ENCODE results near the gene SMG7. TPM values are rescaled to one million over a fixed set of nuclear protein-coding genes. Genes with fewer than 3 reads are reported as not detected.

SMG7 gene
- total and polyA plus RNA-seq, 10 of the 15 experiments (the other 5 are each of a cell fraction or from before 2014, with no cell fraction given) = 9.5 to 65.4 (median 42.7) TPM

- TF ChIP-seq JUNB (IDR thresholded peaks at IDR 0.05) = peak; percentile 97
- no peak; the same call in 1 of the 2 replicates for TF ChIP-seq MXI1 (IDR thresholded peaks at IDR 0.05; ENCODE audit: low read depth, low read length)
- no peak for TF ChIP-seq RFX5 (IDR thresholded peaks at IDR 0.05; ENCODE audit: low read depth, low read length)
- peak; percentile 55; the same call in 1 of the 2 replicates for TF ChIP-seq ZNF207 (IDR thresholded peaks at IDR 0.05; ENCODE audit: borderline replicate concordance)
- TF ChIP-seq, protein P1, sequence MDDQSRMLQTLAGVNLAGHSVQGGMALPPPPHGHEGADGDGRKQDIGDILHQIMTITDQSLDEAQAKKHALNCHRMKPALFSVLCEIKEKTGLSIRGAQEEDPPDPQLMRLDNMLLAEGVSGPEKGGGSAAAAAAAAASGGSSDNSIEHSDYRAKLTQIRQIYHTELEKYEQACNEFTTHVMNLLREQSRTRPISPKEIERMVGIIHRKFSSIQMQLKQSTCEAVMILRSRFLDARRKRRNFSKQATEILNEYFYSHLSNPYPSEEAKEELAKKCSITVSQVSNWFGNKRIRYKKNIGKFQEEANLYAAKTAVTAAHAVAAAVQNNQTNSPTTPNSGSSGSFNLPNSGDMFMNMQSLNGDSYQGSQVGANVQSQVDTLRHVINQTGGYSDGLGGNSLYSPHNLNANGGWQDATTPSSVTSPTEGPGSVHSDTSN (IDR thresholded peaks at IDR 0.05; ENCODE audit: insufficient replicate concordance, low read depth, low read length) = no peak
- TF ChIP-seq, protein P2, sequence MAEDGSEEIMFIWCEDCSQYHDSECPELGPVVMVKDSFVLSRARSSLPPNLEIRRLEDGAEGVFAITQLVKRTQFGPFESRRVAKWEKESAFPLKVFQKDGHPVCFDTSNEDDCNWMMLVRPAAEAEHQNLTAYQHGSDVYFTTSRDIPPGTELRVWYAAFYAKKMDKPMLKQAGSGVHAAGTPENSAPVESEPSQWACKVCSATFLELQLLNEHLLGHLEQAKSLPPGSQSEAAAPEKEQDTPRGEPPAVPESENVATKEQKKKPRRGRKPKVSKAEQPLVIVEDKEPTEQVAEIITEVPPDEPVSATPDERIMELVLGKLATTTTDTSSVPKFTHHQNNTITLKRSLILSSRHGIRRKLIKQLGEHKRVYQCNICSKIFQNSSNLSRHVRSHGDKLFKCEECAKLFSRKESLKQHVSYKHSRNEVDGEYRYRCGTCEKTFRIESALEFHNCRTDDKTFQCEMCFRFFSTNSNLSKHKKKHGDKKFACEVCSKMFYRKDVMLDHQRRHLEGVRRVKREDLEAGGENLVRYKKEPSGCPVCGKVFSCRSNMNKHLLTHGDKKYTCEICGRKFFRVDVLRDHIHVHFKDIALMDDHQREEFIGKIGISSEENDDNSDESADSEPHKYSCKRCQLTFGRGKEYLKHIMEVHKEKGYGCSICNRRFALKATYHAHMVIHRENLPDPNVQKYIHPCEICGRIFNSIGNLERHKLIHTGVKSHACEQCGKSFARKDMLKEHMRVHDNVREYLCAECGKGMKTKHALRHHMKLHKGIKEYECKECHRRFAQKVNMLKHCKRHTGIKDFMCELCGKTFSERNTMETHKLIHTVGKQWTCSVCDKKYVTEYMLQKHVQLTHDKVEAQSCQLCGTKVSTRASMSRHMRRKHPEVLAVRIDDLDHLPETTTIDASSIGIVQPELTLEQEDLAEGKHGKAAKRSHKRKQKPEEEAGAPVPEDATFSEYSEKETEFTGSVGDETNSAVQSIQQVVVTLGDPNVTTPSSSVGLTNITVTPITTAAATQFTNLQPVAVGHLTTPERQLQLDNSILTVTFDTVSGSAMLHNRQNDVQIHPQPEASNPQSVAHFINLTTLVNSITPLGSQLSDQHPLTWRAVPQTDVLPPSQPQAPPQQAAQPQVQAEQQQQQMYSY (CRISPR knock-in tag; IDR thresholded peaks at IDR 0.05) = no peak
- TF ChIP-seq, protein P3, sequence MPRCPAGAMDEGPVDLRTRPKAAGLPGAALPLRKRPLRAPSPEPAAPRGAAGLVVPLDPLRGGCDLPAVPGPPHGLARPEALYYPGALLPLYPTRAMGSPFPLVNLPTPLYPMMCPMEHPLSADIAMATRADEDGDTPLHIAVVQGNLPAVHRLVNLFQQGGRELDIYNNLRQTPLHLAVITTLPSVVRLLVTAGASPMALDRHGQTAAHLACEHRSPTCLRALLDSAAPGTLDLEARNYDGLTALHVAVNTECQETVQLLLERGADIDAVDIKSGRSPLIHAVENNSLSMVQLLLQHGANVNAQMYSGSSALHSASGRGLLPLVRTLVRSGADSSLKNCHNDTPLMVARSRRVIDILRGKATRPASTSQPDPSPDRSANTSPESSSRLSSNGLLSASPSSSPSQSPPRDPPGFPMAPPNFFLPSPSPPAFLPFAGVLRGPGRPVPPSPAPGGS (IDR thresholded peaks at IDR 0.05; ENCODE audit: borderline replicate concordance, insufficient read depth, low read depth, low read length, poor library complexity, severe bottlenecking) = peak; percentile 91
- peak; percentile 71 to 80 for TF ChIP-seq BHLHE40 (IDR thresholded peaks at IDR 0.05; ENCODE audit: borderline replicate concordance in 1 of 2, low read depth in 2 of 2, low read length in 1 of 2)
- peak; percentile 71 for TF ChIP-seq CREB1 (IDR thresholded peaks at IDR 0.05; ENCODE audit: low read depth)
- peak; percentile 83 for TF ChIP-seq POU2F2 (IDR thresholded peaks at IDR 0.05; ENCODE audit: borderline replicate concordance, low read depth, low read length)
- TF ChIP-seq YY1 (IDR thresholded peaks at IDR 0.05; ENCODE audit: low read depth, low read length) = peak; percentile 74
- TF ChIP-seq DPF2 (IDR thresholded peaks at IDR 0.05) = peak; percentile 96
- peak; percentile 94; the same call in 1 of the 2 replicates for TF ChIP-seq MTA3 (IDR thresholded peaks at IDR 0.05; ENCODE audit: borderline replicate concordance, low read length)
- TF ChIP-seq ATF7 (IDR thresholded peaks at IDR 0.05; ENCODE audit: low read depth) = peak; percentile 89
- peak; percentile 30; the same call in 1 of the 2 replicates for TF ChIP-seq NFYB (IDR thresholded peaks at IDR 0.05; ENCODE audit: insufficient read depth, low read depth, low read length)
- no peak for TF ChIP-seq SIN3A (IDR thresholded peaks at IDR 0.05; ENCODE audit: low read depth, low read length)
- peak; percentile 96 for TF ChIP-seq NFIC (IDR thresholded peaks at IDR 0.05; ENCODE audit: low read depth, low read length)
- TF ChIP-seq TCF7 (IDR thresholded peaks at IDR 0.05; ENCODE audit: borderline replicate concordance) = peak; percentile 53; the same call in 1 of the 2 replicates
- TF ChIP-seq ZBED1 (IDR thresholded peaks at IDR 0.05; ENCODE audit: borderline replicate concordance) = peak; percentile 95
- TF ChIP-seq CHD1 (IDR thresholded peaks at IDR 0.05; ENCODE audit: low read depth, low read length) = no peak
- no peak for TF ChIP-seq FOS (IDR thresholded peaks at IDR 0.05; ENCODE audit: borderline replicate concordance, extremely low read depth, insufficient read length)
- TF ChIP-seq RB1 (IDR thresholded peaks at IDR 0.05; ENCODE audit: borderline replicate concordance) = peak; percentile 53; the same call in 1 of the 2 replicates
- 0 out of 2 replicates have a peak, but pooled peaks have one; percentile 3 for TF ChIP-seq ZNF24 (IDR thresholded peaks at IDR 0.05)
These were observed 118.2 kb downstream of the SMG7 start, which contains the start of gene NCF2 (continued) for GRCh38 chr1:183590244-183591191.

Measured in GM12878 (cell line).